Measurements from ENCODE around the gene MAP2K7. TPM values are rescaled to one million over a fixed set of nuclear protein-coding genes. Genes with fewer than 3 reads are reported as not detected.

Gene MAP2K7
- total RNA-seq, 120 experiments from 2014 or later = 28.0 to 51.9 (median 39.4) TPM

Other genes with a start within 250 kb of the MAP2K7 start
- gene RETN, start 234.8 kb upstream of the MAP2K7 start, total RNA-seq = 1 to 10 TPM in 9 of 120 experiments, not detected in 111; 1.1 to 3.3 (median 1.7) TPM
- 1 to 10 TPM in 21 of 120 experiments, under 1 TPM in 27, not detected in 72; 0.29 to 4.7 (median 0.81) TPM for gene MCEMP1, start 226.8 kb upstream of the MAP2K7 start, total RNA-seq
- 100 to 1,000 TPM in 61 of 120 experiments, 10 to 100 TPM in 59; 59.2 to 143 (median 100) TPM for gene TRAPPC5, start 223.0 kb upstream of the MAP2K7 start, total RNA-seq
- 1 to 10 TPM in 1 of 120 experiments, under 1 TPM in 13, not detected in 106; 0.29 to 1.2 (median 0.61) TPM for gene FCER2, start 201.7 kb upstream of the MAP2K7 start, total RNA-seq
- 1 to 10 TPM in 105 of 120 experiments, under 1 TPM in 14, not detected in 1; 0.42 to 5.6 (median 2.3) TPM for gene CLEC4G, start 171.8 kb upstream of the MAP2K7 start, total RNA-seq
- 10 to 100 TPM in 1 of 120 experiments, 1 to 10 TPM in 67, under 1 TPM in 51, not detected in 1; 0.14 to 16.5 (median 1.2) TPM for gene CD209, start 156.3 kb upstream of the MAP2K7 start, total RNA-seq
- gene CLEC4M, start 140.6 kb upstream of the MAP2K7 start, total RNA-seq = 1 to 10 TPM in 18 of 120 experiments, under 1 TPM in 60, not detected in 42; 0.16 to 3.1 (median 0.61) TPM
- 10 to 100 TPM; 47.6 to 92.0 (median 62.5) TPM for gene EVI5L, start 73.7 kb upstream of the MAP2K7 start, total RNA-seq
- 10 to 100 TPM; 15.0 to 72.0 (median 46.3) TPM for gene PRR36, start 29.5 kb upstream of the MAP2K7 start, total RNA-seq
- gene LRRC8E, start 15.4 kb upstream of the MAP2K7 start, total RNA-seq = under 1 TPM in 4 of 120 experiments, not detected in 116; 0.15 to 0.20 (median 0.18) TPM
- 10 to 100 TPM in 119 of 120 experiments, 1 to 10 TPM in 1; 9.8 to 66.3 (median 34.6) TPM for gene TGFBR3L, start 11.0 kb downstream of the MAP2K7 start, total RNA-seq
- gene SNAPC2, start 16.5 kb downstream of the MAP2K7 start, total RNA-seq = 10 to 100 TPM; 11.3 to 27.9 (median 16.9) TPM
- gene CTXN1, start 22.3 kb downstream of the MAP2K7 start, total RNA-seq = 100 to 1,000 TPM in 78 of 120 experiments, 10 to 100 TPM in 42; 38.0 to 212 (median 112) TPM
- gene TIMM44, start 39.8 kb downstream of the MAP2K7 start, total RNA-seq = 100 to 1,000 TPM in 1 of 120 experiments, 10 to 100 TPM in 119; 34.5 to 109 (median 53.7) TPM
- gene ELAVL1, start 101.8 kb downstream of the MAP2K7 start, total RNA-seq = 10 to 100 TPM; 43.9 to 65.7 (median 53.2) TPM
- gene CCL25, start 148.9 kb downstream of the MAP2K7 start, total RNA-seq = 1 to 10 TPM in 6 of 120 experiments, under 1 TPM in 9, not detected in 105; 0.57 to 4.9 (median 0.88) TPM
- 1 to 10 TPM in 59 of 120 experiments, under 1 TPM in 60, not detected in 1; 0.07 to 3.8 (median 1.00) TPM for gene FBN3, start 245.7 kb downstream of the MAP2K7 start, total RNA-seq

All from dorsolateral prefrontal cortex (tissue), 118 donors.